8988T (cell line): ENCODE measurements around the gene IP6K3.

Source experiments
- DNase-seq: peaks from one replicate; pipeline ENCODE4 v3.0.0; 2011

IP6K3 gene, protein sequence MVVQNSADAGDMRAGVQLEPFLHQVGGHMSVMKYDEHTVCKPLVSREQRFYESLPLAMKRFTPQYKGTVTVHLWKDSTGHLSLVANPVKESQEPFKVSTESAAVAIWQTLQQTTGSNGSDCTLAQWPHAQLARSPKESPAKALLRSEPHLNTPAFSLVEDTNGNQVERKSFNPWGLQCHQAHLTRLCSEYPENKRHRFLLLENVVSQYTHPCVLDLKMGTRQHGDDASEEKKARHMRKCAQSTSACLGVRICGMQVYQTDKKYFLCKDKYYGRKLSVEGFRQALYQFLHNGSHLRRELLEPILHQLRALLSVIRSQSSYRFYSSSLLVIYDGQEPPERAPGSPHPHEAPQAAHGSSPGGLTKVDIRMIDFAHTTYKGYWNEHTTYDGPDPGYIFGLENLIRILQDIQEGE

GRCh38 chr6:33746651-33747100 is at the start of gene IP6K3:
IP6K3 (minus strand) TSS chr6:33746905; CDS start chr6:33735476, 11,429 bp downstream.
- no peak for DNase-seq

DNA sequence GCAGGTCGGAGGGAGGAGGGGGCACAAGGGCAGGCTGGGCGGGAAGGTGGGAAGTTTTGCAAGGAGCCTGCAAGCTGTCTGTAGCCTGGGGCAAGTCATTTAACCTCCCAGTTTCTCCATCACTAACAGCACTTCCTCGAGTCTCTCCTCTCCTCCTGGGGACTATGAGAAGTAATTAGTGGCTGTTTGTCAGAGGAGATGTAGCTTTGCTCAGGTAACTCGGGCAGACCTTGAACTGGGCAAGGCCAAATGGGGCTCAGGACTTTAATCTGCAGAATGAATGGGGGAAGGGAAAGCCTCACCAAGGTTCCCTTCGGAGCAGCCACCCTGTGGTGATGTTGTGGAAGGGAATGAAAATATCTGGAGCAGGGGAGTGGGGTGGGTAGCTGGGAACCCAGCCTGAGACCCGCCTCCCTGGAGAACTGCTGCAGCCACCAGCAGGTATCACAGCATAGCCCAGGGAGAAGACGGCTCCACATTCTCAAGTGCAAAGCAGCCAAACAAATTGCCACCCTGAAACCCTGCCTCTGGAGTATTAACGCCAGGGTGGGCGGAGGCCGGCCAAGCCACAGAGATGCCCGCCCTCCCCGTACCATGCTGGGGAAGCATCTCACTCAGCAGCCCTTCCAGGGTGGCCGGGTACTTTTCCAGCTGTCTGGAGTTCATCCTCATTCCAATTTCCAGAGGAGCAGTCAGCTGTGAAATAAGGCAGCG is 48.4 kb upstream of the IP6K3 start:
- peak; percentile 61 for DNase-seq

- no peak for DNase-seq
These were observed 46.3 kb upstream of the IP6K3 start for GRCh38 chr6:33792981-33793380.

- no peak for DNase-seq
These were observed 44.9 kb upstream of the IP6K3 start for GRCh38 chr6:33791620-33792019.

DNA sequence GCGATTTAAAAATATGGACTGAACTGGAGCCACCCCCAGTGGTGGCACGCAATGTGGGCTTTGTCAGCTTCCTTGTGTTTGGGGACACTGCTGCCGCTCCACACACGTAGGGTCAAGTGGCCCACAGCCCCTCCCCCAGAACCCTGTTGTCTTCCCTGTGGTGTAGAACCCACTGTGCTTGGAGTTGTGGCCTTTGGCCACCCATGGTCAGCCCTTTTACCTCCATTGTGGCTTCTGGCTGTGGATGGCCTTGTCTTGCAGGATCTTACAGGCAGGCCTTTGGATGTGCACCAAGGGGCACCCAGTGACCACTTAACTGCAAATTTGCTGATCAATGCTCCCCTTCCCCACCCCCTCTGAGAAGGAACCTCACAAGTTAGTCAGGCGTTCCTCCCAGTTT is 44.2 kb upstream of the IP6K3 start:
- DNase-seq: no peak

DNA sequence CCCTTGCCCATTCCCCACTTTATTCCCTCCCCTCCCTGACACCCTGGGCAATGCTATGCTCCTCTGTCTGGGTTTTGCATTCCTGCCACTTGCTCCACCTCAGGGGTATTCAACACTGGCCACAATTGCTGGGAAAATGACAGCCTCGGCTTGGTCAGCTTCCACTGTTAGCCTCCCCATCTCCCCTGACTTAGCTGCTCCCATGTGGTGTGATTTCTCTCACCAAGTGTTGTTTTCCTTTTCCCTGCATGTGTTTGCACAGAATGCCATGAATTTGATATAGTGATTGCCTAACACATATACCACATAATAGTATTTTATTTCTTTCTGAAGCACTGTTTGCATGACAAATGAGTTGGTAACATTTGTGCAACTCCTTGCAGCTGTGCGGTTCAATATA is 43.7 kb upstream of the IP6K3 start:
- DNase-seq: no peak

GRCh38 chr6:33789550-33789895 is 42.8 kb upstream of the IP6K3 start:
- DNase-seq: no peak

DNA sequence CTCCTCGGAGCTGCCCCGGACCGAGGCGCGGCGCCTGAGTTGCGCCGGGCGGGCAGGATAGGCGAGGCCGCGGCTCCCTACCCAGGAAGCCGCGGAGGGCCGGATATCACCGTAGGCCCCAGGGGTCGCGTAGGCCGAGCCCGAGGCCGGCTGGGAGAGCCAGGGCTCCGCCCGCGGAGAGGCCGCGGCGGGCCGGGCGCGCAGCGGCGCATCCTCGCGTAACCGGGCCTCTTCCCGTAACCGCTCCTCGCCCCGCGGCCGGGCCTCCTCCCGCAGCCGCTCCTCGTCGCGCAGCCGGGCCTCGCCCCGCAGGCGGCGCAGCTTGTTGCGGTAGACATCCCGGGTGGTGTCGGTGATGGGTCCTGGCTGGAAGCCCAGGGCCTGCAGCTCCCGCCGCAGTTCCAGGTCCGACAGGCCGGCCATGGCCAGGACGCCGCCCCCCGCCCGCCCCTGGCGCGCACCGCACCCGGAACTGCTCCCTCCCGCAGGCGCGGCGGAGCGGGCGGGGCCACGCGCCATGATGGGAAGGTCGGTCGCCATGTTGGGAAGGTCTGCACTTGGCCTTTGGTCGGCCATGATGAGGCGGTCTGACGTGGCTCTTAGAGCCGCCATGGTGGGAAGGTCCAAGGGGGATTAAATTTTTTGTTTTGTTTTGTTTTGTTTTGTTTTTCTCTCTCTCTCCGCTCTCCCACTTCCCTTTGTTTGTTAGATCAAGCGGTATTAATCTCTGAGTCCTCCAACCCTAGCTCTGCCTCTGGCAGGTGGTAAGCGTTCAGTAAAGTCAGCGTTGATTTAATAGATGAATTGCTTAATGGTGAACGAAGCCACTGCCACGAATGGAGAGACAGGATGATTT is 42.2 kb upstream of the IP6K3 start, which contains the start of gene LEMD2:
Gene LEMD2 (minus strand): TSS at position 437 of the 856 bp plus-strand sequence. CDS start 14 bp downstream, at position 423.
- peak; percentile 96 for DNase-seq

- peak; percentile 78 for DNase-seq
These were observed 41.4 kb upstream of the IP6K3 start for GRCh38 chr6:33787954-33788693.

GRCh38 chr6:33787346-33787953 is 40.7 kb upstream of the IP6K3 start:
- no peak for DNase-seq

GRCh38 chr6:33786736-33787135 is 40.0 kb upstream of the IP6K3 start:
- no peak for DNase-seq

DNA sequence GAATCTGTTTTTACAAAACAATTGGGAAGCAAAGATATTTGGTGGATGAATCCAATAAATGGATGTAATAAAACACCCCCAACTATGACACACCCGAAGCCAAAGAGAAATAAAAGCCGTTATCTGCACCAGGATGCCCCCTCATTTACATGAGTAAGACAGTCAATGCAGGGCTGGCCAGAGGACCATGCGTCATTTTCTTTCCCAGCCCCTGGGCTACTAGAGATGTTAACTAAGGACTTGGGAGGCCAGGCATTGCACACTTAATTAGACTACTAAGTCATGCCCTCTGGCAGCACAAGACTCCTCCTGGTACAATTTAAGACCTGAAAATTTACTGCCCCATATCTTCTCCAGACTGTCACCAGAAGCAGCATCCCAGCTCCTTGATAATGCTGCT is 39.1 kb upstream of the IP6K3 start:
- DNase-seq: no peak

DNA sequence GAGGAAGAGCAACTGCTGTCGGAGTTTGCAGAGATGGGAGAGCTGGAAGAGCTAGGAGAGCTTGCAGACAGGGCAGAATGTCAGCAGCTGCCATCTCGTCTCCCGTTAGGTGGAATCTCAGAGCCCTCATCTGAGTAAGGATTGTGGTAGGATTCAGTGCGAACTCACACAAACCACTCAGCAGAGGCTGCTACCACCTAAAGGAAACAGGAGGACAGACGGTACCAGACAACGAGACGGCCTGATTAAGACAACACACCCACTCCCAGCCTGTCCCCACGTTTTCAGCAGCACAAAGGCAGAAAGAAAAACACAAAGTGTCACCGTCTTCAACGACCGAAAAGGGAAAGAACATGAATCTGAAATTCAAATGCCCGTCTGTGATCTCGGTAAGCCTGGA is 38.1 kb upstream of the IP6K3 start:
- no peak for DNase-seq

DNA sequence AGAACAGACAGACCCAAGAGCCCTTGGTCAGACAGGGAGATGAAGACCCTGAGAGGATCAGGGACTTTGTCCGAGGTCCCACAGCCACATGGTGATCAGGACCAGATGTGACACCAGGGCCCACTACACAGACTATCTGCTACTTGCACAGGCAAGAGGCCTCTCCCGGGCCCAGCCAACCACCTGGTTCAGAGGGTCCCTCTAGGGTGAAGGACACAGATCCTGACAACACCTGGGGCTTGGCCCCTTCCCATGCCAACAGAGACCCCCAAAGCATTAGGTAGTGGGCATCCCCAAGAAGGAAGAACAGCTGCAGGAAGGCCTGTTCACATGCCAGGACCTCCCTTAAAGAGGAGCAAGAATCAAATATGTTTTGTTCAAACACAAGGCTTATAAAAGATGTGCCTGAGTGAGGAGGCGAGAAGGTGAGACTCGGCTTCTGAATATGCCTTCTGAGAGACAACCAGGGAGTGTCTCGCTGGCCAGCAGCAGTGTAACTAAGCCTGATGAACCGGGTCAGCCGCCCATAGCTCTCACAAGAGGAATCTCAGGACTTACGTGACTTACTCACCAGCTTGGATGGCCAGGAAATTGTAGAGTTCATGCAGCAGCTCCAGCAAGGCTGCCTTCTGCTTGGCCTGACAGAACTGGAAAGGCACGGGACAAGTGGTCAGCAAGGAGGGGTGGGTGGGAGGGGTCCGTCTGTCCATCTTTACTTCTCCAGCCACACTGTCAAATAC is 37.2 kb upstream of the IP6K3 start:
- DNase-seq: no peak

DNA sequence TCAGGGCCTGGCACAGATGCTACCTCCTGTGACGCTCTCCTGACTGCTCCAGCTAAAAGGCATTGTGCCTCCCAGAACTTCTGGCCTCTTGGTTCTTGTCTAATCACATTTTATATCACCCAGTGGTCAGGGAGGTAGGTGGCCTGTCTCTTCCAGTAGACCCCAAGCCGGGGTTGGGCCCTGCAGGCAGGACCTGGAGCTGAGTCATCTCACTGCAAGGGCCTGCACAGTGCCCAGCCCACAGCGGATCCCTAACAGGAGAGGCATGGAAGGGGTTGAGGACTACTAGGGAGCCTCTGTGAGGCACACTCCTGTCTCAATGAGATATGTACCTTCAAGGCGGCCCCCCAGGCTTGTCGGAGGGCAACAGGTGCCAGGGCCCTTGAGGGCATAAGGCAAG is 35.9 kb upstream of the IP6K3 start:
- DNase-seq: no peak

- DNase-seq: peak; percentile 89
These were observed 34.6 kb upstream of the IP6K3 start for GRCh38 chr6:33781131-33781975.

DNA sequence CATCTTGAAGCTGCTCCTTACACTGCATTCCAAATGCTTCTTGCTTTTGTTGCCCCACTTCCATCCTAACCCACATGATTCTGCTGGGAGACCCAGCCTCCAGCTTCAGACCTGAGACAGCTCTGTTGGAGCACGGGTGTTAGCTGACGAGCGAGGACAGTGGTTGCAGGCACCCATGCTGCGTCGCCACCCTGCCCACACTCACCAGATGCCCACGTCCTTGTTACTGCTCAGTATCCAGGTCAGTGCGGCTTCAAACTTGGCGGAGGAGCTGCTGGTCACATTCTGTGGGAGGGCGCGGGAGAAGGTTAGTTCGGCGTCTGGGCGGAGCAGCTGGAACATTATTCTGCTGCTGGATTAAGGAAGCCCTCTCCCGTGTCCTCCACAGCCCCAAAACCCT is 33.2 kb upstream of the IP6K3 start:
- DNase-seq: no peak

- DNase-seq: no peak
These were observed 32.6 kb upstream of the IP6K3 start for GRCh38 chr6:33779290-33779689.

DNA sequence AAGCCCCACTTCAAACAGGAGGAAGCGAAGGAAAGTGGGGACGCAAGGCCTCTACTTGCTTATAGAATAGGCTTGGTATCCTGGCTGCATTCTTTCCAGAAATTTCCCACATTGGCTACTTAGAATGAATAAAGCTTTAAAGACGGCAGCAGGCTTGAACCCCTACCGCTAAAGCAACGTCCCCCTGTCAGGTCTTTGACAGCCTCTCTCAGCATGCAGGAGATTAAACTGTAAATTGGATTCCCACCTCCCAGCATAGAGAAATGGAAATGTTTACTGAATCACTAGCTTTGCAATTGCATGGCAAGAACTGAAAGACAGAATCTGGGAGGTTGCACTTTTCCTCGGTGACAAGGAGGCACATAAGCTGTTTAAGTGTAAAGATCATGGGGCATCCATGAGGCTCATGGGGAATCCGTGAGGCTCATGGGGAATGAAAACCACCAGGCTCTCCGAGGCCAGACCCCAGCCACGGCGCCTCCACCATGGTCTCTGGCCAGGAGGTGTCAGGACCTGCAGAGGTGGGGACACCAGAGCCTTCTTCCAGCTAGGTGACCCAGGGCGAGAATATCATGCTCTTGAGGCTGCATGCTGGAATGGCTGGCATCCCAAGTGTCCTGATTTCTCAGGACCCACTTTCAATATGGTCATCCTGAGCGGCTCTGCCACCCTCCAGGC is 31.9 kb upstream of the IP6K3 start:
- no peak for DNase-seq
